Measurements from ENCODE around the gene WDR90. TPM values are rescaled to one million over a fixed set of nuclear protein-coding genes. Genes with fewer than 3 reads are reported as not detected.

Gene WDR90
- total RNA-seq, 4 donors from 2014 or later, result 11.1 to 32.1 (median 18.9) TPM

DNA sequence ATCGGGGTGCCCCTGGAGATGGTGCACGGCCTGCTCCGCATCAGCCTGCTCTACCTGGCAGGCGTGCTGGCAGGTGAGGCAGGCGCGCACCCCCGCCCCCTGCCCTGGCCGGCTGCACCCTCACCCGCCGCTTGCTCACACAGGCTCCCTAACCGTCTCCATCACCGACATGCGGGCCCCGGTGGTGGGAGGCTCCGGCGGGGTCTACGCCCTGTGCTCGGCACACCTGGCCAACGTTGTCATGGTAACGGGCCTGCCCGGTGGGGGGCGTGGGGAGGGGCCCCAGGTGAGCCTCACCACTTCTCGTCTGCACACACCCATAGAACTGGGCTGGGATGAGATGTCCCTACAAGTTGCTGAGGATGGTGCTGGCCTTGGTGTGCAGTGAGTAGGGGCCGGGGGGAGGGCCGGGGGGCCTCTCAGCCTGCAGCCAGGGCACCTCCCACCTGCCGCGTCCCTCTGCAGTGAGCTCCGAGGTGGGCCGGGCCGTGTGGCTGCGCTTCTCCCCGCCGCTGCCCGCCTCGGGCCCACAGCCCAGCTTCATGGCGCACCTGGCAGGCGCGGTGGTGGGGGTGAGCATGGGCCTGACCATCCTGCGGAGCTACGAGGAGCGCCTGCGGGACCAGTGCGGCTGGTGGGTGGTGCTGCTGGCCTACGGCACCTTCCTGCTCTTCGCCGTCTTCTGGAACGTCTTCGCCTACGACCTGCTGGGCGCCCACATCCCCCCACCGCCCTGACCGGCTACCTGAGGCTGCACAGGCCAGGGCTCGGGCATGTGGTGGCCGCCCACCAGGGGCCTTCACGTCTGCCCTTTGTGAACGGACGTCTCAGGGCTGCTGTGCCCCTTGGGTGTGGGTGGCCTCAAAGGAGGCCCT is 28.4 kb downstream of the WDR90 start:
- intact Hi-C loops (cut with DNase I; ENCODE audit: low total_unique reads), result no loop called here
- 32 to 38% methylated on average over 19 to 48 of the region's 57 CpGs for WGBS, 2 donors
- no peak for TF ChIP-seq POLR2A (IDR thresholded peaks at IDR 0.05)
- no peak for TF ChIP-seq CTCF (IDR thresholded peaks at IDR 0.05)
- DNase-seq (ENCODE audit: low spot score in 2 of 2), result no peak
- H3K4me3 ChIP-seq (ENCODE audit: low read depth, poor library complexity, severe bottlenecking), result no peak overlapping the region

GRCh38 chr16:678209-678857 is 29.2 kb downstream of the WDR90 start:
- no peak overlapping the region for H3K4me3 ChIP-seq (ENCODE audit: low read depth, poor library complexity, severe bottlenecking)
- 62 to 73% methylated on average over 10 to 20 of the region's 21 CpGs for WGBS, 2 donors
- no peak for TF ChIP-seq POLR2A (IDR thresholded peaks at IDR 0.05)
- TF ChIP-seq CTCF (IDR thresholded peaks at IDR 0.05), result no peak
- no peak for DNase-seq (ENCODE audit: low spot score in 2 of 2)
- intact Hi-C loops (cut with DNase I; ENCODE audit: low total_unique reads), result no loop called here

DNA sequence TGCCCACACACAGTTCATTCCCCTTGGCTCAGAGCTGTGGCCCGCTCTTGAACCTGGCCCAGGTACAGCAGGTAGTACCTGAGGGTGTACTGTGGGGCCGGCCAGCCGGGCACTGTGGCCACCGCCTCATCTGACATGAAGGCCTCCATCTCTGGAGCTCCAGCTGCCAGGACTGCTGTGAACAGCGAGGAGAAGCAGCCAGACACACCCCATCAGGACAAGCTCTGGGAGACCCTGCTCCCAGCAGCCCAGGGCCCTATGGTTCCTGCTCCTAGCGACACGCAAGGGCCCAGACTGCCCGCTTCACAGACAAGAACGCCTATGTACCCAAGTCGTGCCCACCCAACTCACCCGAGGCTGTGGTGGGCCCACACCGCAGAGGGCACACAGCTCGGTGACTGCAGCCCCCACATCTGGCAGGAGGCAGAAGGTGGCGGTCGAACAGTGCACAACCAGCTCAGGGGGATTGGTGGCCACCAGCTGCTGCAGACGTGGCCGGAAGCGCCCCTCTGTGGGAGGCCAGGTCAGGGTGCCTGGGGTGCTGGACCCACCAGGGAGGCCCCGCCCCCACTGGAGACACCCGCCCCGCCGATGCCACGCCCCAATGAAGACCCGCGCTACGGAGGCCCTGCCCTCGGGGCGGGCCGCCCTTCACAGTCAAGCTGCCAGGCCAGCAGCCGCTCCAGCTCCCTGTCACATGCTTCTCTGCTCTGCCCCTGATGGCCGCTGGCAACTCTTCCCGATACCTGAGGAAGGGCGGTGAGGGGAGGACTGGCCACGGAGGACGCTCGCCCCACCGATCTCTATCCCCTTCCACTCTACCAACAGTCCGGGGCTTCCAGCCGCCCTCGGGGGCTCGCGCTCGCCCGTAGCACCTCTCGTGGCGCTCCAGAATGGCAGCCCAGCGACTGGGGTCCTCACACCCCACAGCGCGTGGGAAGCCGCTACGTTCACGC is 30.0 kb downstream of the WDR90 start:
- WGBS, 2 donors, result 7 to 30% methylated on average over 21 to 28 of the region's 52 CpGs
- H3K4me3 ChIP-seq (ENCODE audit: low read depth, poor library complexity, severe bottlenecking), result peak overlapping the region; percentile 2
- TF ChIP-seq CTCF (IDR thresholded peaks at IDR 0.05) (no peak), POLR2A (IDR thresholded peaks at IDR 0.05) (no peak)
- intact Hi-C loops (cut with DNase I; ENCODE audit: low total_unique reads), result no loop called here
- peak; percentile 62 to 94 for DNase-seq (ENCODE audit: low spot score in 2 of 2)

DNA sequence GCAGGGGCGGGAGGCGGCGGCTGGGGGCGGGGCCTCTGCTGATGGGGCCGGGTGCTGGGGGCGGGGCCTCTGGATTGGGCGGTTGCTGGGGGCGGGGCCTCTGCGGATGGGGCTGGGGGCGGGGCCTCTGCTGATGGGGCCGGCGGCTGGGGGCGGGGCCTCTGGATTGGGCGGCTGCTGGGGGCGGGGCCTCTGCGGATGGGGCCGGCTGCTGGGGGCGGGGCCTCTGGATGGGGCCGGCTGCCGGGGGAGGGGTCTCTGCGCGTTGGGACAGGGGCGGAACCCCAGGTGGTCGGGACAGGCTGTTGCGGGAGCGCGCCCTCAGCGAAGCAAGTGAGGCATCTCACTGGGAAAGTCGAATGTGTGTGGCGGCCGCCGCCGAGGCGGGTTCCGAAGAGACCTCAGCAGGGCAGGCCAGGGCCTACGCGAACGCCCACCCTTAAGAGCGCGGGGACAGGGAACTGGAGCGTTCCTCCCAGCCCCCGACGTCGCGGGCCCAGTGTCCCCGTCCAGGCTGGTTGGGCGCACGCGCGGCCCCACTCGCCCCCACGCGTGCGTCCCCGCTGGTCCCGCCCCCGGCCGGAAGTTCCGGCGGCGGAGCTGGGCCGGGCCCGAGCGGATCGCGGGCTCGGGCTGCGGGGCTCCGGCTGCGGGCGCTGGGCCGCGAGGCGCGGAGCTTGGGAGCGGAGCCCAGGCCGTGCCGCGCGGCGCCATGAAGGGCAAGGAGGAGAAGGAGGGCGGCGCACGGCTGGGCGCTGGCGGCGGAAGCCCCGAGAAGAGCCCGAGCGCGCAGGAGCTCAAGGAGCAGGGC is 30.9 kb downstream of the WDR90 start, which contains the start of gene STUB1:
Gene STUB1 (plus strand): TSS at position 597 of the 811 bp plus-strand sequence. CDS start 116 bp downstream, at position 713.
- TF ChIP-seq POLR2A (IDR thresholded peaks at IDR 0.05) (peak in 1 of 2 donors; percentile 5), CTCF (IDR thresholded peaks at IDR 0.05) (no peak)
- intact Hi-C loops (cut with DNase I; ENCODE audit: low total_unique reads), result no loop called here
- 1 to 3% methylated on average over 12 to 65 of the region's 91 CpGs for WGBS, 2 donors
- DNase-seq (ENCODE audit: low spot score in 2 of 2), result peak; percentile 83 to 98
- H3K4me3 ChIP-seq (ENCODE audit: low read depth, poor library complexity, severe bottlenecking), result peak within 1 kb of the TSS; percentile 76

DNA sequence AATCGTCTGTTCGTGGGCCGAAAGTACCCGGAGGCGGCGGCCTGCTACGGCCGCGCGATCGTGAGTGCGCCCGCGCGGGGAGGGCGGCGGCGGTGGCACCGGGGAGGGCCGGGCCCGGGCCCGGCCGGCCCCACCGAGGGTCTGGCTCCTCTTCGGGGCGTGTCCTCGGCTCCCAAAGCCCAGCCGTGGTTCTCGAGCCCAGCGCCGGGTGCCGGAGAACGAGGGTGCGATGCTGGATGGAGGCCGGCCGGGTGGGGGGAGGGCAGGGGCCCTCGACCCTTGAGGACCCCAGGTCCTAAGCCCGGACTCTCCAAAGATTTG is 31.4 kb downstream of the WDR90 start:
- intact Hi-C loops (cut with DNase I; ENCODE audit: low total_unique reads), result no loop called here
- WGBS, 2 donors, result 0% methylated on average over 18 of the region's 38 CpGs
- peak overlapping the region; percentile 76 for H3K4me3 ChIP-seq (ENCODE audit: low read depth, poor library complexity, severe bottlenecking)
- TF ChIP-seq POLR2A (IDR thresholded peaks at IDR 0.05), result no peak
- TF ChIP-seq CTCF (IDR thresholded peaks at IDR 0.05), result no peak
- DNase-seq (ENCODE audit: low spot score in 2 of 2), result no peak
